ENCODE results near the gene MAD1L1.

Gene MAD1L1

DNA sequence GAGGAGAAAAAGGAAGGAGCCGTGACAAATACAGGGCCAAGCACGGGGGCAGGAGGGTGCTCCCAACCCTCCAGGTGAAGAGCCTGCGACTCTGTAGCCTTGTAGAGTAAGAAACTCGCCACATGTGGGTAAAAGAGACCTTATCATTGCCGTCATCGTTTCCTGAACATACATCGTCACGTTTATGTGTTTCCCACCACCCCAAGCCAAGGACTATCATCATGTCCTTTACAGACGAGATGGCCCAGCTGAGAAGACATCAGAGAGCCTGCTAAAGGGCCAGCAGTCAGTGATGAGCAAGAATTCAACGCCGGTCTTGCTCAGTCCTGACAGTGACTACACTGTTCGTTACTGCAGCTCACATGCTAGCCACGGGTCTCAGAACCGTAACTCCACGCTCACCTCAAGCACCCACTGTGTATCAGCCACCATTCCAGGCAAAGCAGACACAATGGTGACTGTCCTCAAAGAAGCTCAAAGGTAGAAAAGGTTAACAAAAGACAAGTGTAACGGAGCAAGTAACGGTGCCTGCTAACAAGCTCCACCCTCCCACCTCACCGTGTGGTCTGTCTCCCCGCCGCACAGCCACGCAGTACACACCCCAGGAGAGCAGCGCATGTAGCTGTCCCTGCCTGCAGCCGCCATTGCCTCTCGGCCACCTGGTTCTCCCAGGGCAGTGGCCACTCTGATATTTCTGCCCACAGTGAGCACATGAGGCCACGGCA is 147.8 kb downstream of the MAD1L1 start:
- no peak for DNase-seq (ENCODE audit: low spot score)

- DNase-seq (ENCODE audit: low spot score): no peak
Observed at GRCh38 chr7:2084331-2084730, 148.4 kb downstream of the MAD1L1 start.

GRCh38 chr7:2083362-2083761 is 149.4 kb downstream of the MAD1L1 start:
- no peak for DNase-seq (ENCODE audit: low spot score)

GRCh38 chr7:2082139-2082998 is 150.4 kb downstream of the MAD1L1 start:
- no peak for DNase-seq (ENCODE audit: low spot score)

GRCh38 chr7:2081526-2082135 is 151.1 kb downstream of the MAD1L1 start:
- DNase-seq (ENCODE audit: low spot score): no peak

- no peak for DNase-seq (ENCODE audit: low spot score)
Observed at GRCh38 chr7:2080477-2080876, 152.3 kb downstream of the MAD1L1 start.

- DNase-seq (ENCODE audit: low spot score): no peak
Observed at GRCh38 chr7:2080060-2080387, 152.7 kb downstream of the MAD1L1 start.

DNA sequence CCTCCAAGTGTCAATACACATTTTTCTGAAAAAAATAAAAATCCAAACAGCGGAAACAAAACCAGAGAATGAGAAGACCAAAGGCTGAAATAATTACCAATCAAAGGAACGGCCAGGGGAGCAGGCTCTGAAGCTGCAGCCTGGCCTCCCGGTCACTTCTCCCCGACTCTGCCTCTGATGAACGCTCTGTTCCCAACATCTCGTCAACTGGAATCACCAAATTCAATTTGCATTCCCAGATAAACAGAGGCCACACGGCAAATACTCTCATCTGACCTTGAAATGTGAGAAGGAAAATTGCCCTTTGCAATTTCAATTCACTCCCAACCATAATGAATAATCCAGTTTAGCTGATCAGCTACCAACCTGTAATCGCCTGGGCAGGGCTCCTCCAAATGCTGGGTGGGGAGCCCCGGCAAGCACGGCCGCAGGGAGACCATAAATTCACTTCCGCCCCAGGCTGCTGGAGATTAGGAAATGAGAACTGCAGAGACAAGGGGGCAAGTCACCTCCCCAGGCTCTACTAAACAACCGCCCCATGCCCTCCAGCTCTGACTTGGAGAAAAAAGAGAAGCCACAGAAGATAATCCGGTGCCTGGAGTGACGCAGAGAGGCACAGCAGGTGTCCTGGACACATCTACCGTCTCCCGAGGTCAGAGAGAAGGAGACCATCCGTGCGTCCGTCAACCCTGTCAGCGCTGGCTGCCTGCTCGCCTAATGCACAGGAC is 153.2 kb downstream of the MAD1L1 start:
- DNase-seq (ENCODE audit: low spot score): no peak

- DNase-seq (ENCODE audit: low spot score): no peak
Observed at GRCh38 chr7:2078899-2079298, 153.8 kb downstream of the MAD1L1 start.

- no peak for DNase-seq (ENCODE audit: low spot score)
Observed at GRCh38 chr7:2076649-2077064, 156.1 kb downstream of the MAD1L1 start.

- DNase-seq (ENCODE audit: low spot score): no peak
Observed at GRCh38 chr7:2075811-2076210, 156.9 kb downstream of the MAD1L1 start.

GRCh38 chr7:2074691-2075090 is 158.1 kb downstream of the MAD1L1 start:
- DNase-seq (ENCODE audit: low spot score): no peak

GRCh38 chr7:2072798-2073197 is 159.9 kb downstream of the MAD1L1 start:
- DNase-seq (ENCODE audit: low spot score): no peak

DNA sequence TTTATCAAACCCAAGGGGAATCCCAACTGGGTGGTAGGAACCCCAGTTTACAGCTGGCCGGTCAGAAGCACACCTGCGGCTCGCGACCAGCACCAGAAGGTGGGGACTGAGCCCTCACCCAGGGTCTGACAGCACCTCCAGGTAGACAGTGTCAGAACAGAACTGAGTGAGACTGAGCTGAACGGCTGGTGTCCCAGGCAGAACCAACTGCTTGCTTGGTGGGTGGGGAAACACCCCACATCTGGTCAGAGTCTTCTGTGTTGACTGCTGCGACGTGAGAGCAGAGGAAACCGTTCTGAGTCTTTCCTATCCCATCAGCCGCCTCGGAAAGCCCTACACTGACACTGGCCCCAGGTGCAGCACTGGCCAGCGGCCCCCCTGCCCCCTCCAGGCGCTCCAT is 160.7 kb downstream of the MAD1L1 start:
- DNase-seq (ENCODE audit: low spot score): no peak

DNA sequence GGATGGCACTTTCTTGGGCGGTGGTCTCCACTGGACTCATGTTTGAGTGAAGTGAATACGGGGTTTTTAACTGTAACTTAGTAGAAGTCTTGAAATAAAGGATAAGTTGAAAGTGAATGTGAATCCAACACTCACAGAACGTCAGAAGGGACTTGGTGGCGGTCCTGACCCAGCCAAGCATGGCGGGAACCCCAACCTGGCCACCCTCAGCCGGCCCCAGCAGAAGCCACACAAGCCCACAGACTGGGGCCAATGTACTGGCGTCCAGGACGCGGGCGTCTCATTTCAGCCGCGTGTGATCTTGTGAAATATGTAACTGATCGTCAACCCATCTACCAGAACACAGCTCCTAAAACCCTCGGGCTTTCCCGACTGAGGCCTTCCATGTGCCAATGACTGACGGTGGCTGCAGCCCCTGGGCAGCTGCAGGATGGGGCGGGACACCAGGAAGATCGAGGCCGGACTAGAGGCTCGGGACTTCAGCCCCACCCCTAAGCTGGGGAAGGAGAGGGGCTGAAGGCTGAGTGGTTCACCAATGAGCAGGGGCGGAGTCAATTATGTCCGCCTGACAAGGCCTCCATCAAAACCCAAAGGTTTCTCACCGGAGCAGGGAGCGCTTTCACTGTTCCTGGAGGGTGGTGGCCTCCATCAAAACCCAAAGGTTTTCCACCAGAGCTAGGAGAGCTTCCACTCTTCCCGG is 161.5 kb downstream of the MAD1L1 start:
- DNase-seq (ENCODE audit: low spot score): no peak

- DNase-seq (ENCODE audit: low spot score): no peak
Observed at GRCh38 chr7:2070151-2070763, 162.5 kb downstream of the MAD1L1 start.

GRCh38 chr7:2069472-2069860 is 163.3 kb downstream of the MAD1L1 start:
- no peak for DNase-seq (ENCODE audit: low spot score)

GRCh38 chr7:2068693-2069471 is 163.9 kb downstream of the MAD1L1 start:
- no peak for DNase-seq (ENCODE audit: low spot score)

DNA sequence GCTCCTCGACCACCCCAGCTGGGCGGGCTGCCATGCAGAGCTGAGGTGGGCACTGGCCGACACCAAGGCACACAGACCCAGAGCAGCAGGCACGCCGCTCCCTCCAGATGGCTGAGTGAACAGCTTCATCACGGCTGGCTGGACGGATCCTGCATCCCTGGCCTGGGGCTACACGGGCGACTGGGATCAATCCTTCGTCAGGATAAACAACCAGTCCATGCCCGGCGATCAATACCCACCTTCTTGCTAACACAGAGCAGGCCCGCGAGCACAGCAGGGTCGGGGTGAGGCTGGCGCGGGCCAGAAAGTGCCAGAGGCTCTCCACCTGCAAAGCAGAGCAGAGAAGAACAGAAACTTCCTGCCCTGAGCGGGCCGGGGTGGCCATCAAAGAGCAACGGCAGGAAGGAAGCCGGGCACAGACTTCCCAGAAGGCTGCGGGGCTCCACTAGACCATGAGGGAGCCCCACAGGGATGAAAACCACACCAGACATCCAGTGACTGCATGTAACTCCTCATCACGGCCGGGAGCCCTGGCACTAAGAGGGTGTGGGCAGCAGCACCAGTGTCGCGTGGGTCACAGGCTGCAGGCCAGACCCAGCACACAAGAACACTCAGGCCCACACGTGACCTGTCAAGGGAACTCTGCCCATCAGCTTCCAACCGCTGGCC is 166.4 kb downstream of the MAD1L1 start:
- DNase-seq (ENCODE audit: low spot score): no peak

DNA sequence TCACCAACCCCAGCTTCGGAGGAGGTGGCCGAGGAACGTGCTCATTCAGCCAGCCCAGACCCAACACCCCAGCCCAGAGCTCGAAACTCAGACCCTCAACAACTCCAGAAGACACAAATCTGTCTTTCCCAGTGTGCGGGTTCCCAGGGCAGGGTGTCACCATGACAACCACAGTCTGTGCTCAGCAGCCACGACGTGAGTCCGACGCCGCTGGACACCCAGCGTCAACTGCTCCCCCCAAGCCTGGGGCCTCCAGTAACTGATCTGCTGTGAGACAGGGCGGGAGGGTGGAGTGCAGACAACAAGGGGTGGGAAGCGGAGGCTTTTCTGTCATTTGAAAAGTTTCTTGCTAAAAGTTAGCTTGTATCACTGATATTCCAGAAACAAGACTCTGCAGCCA is 167.2 kb downstream of the MAD1L1 start:
- DNase-seq (ENCODE audit: low spot score): no peak

All from D341Med (cell line).